C4-2B (cell line): ENCODE data around the gene ZFHX2.

Experiments
- H3K27ac ChIP-seq: fragments of 450-650 bp; 2 replicates; pipeline ENCODE4 v1.5.1; 2017
- CTCF ChIP-seq: fragments of 450-650 bp; conservative IDR thresholded peaks from 2 replicates; pipeline ENCODE4 v1.5.1; 2017; ENCODE audit warnings: mild to moderate bottlenecking
- ZFX ChIP-seq: fragments of 450-650 bp; IDR thresholded peaks from 2 replicates; pipeline ENCODE4 v1.6.1; 2017

Gene ZFHX2

GRCh38 chr14:23565626-23566025 is 14.1 kb upstream of the ZFHX2 start:
- no peak overlapping the region for H3K27ac ChIP-seq
- no peak for TF ChIP-seq ZFX
- no peak for TF ChIP-seq CTCF

- no peak overlapping the region for H3K27ac ChIP-seq
- no peak for TF ChIP-seq CTCF
Observed at GRCh38 chr14:23564876-23565275, 13.3 kb upstream of the ZFHX2 start.

- no peak for TF ChIP-seq CTCF
- no peak for TF ChIP-seq ZFX
- no peak overlapping the region for H3K27ac ChIP-seq
Observed at GRCh38 chr14:23564181-23564812, 12.7 kb upstream of the ZFHX2 start.

GRCh38 chr14:23563473-23564180 is 12.1 kb upstream of the ZFHX2 start:
- TF ChIP-seq ZFX (no peak), CTCF (no peak)
- H3K27ac ChIP-seq = no peak overlapping the region

GRCh38 chr14:23562822-23563472 is 11.4 kb upstream of the ZFHX2 start:
- TF ChIP-seq ZFX = no peak
- TF ChIP-seq CTCF = peak; percentile 89
- H3K27ac ChIP-seq = no peak overlapping the region

GRCh38 chr14:23561873-23562821 is 10.6 kb upstream of the ZFHX2 start:
- H3K27ac ChIP-seq = no peak overlapping the region
- TF ChIP-seq CTCF (no peak), ZFX (no peak)
